ENCODE data around the gene CDK6.

DNA sequence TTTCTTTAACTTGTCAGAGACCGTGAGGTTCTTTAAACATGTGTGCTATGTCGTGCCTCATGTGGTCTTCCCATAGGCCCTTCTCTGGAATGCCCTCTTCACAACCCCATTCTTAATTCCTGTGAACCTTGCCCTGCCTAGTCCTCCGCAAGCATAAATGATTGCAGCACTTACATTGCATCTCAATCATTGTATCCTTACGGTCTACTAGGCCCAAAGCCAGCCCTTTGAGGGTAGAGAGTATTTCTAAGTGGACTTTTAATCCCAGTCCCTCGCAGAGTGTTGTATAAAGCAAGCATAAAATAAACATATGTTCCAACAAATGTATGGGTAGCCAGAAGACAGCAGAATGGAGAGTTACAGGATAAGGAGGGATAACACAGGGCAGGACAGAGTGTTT, 154.0 kb downstream of the CDK6 start:
- no peak for TF ChIP-seq POLR2A (IDR thresholded peaks at IDR 0.05; ENCODE audit: low read depth)
- TF ChIP-seq, protein P1, sequence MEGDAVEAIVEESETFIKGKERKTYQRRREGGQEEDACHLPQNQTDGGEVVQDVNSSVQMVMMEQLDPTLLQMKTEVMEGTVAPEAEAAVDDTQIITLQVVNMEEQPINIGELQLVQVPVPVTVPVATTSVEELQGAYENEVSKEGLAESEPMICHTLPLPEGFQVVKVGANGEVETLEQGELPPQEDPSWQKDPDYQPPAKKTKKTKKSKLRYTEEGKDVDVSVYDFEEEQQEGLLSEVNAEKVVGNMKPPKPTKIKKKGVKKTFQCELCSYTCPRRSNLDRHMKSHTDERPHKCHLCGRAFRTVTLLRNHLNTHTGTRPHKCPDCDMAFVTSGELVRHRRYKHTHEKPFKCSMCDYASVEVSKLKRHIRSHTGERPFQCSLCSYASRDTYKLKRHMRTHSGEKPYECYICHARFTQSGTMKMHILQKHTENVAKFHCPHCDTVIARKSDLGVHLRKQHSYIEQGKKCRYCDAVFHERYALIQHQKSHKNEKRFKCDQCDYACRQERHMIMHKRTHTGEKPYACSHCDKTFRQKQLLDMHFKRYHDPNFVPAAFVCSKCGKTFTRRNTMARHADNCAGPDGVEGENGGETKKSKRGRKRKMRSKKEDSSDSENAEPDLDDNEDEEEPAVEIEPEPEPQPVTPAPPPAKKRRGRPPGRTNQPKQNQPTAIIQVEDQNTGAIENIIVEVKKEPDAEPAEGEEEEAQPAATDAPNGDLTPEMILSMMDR (IDR thresholded peaks at IDR 0.05): no peak
